OCI-LY3 (cell line): ENCODE data around the gene RSPH3.
A peak's percentile ranks its signal among the peaks of the same experiment; 100 is the strongest.
"Not testable (repeated sequence)": the region's sequence is repeated elsewhere in the genome, so short reads cannot be mapped to it uniquely, and the experiment has no call there.

Experiments
- H2AFZ ChIP-seq: fragments of 200-600, 300-600 bp; shearing (Covaris generic); 2 replicates; pipeline ENCODE4 v1.6.0; 2014; ENCODE audit warnings: antibody characterized with exemption, low read depth, low read length
- H3K27ac ChIP-seq: fragments of 200-600, 300-600 bp; sonication (generic); 2 replicates; pipeline ENCODE4 v1.5.1; 2014; ENCODE audit warnings: mild to moderate bottlenecking, low read length, moderate library complexity, mixed read lengths
- H3K27me3 ChIP-seq: fragments of 200-600, 300-600 bp; sonication (generic); 2 replicates; pipeline ENCODE4 v1.6.1; 2014; ENCODE audit warnings: low read depth, low read length, mixed read lengths
- H3K36me3 ChIP-seq: fragments of 200-600, 300-600 bp; sonication (generic); replicated peaks from 2 replicates; pipeline ENCODE3; 2014; ENCODE audit warnings: low read depth, low read length, mixed read lengths
- H3K4me1 ChIP-seq: fragments of 300-600, 200-600 bp; sonication (generic); 2 replicates; pipeline ENCODE4 v1.6.1; 2014; ENCODE audit warnings: low read length, mixed read lengths
- H3K4me2 ChIP-seq: fragments of 200-600, 300-600 bp; sonication (generic); 2 replicates; pipeline ENCODE4 v1.6.1; 2014; ENCODE audit warnings: low read length, mixed read lengths
- H3K4me3 ChIP-seq: fragments of 300-600, 200-600 bp; sonication (generic); 2 replicates; pipeline ENCODE4 v1.5.1; 2014; ENCODE audit warnings: antibody characterized with exemption, mild to moderate bottlenecking, low read length, moderate library complexity
- H3K79me2 ChIP-seq: fragments of 300-600, 200-600 bp; shearing (Covaris generic); 2 replicates; pipeline ENCODE4 v1.6.1; 2014; ENCODE audit warnings: mild to moderate bottlenecking, low read length, mixed read lengths
- H3K9ac ChIP-seq: fragments of 300-600, 200-600 bp; shearing (Covaris generic); 2 replicates; pipeline ENCODE4 v1.6.0; 2014; ENCODE audit warnings: mild to moderate bottlenecking, low read length, moderate library complexity
- H3K9me3 ChIP-seq: fragments of 200-600, 300-600 bp; shearing (Covaris generic); 2 replicates; pipeline ENCODE4 v1.6.1; 2014; ENCODE audit warnings: low read length, mixed read lengths; ENCODE audit not compliant: insufficient read depth
- H4K20me1 ChIP-seq: fragments of 200-600, 300-600 bp; sonication (generic); 2 replicates; pipeline ENCODE4 v1.6.1; 2016; ENCODE audit warnings: low read length, mixed read lengths; ENCODE audit not compliant: insufficient read depth
- EZH2phosphoT487 ChIP-seq: fragments of 200-600 bp; shearing (Covaris generic); IDR thresholded peaks from 2 replicates; pipeline ENCODE4 v1.6.1; 2018; ENCODE audit warnings: antibody characterized with exemption, mixed run types, low read depth
- TF ChIP-seq, protein P1 (sequence below): fragments of 200-600, 300-600 bp; sonication (generic); IDR thresholded peaks from 2 replicates; pipeline ENCODE4 v1.5.1; 2014; ENCODE audit warnings: antibody characterized with exemption, low read length, low read depth

The RSPH3 gene

DNA sequence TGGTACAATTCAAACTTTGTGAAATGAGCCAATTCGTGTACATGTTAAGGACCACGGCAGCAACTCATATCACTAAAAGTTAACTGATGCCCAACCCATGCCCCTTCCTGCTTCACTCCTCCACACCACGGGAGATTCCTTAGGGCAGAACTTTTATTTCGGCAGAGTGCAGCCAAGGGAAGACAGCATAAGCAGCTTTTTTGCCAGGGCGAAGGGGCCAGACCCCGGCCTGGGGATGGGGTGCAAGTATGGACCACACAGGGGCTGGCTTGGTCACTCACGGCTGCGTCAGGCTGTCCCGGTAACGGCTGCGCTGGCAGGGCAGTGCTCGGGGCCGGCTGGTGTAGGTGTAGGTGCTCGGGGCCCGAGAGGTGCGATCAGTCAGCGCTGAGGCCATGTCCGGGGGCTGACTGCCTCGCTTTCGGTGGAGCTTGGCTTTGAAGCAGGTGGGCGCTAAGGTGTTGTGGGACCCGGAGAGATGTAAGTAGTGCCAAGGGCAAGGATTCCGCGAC lies 792 bp downstream of the RSPH3 start:
- no peaks in the 10 kb centered on the region for H3K9me3 ChIP-seq
- no peaks in the 10 kb centered on the region for H3K79me2 ChIP-seq
- peaks cover 11% of the 10 kb centered on the region for H3K4me1 ChIP-seq
- peak overlapping the region; percentile 90 for H3K9ac ChIP-seq
- no peaks in the 10 kb centered on the region for H4K20me1 ChIP-seq
- H3K4me3 ChIP-seq, result peak overlapping the region; percentile 94
- no peaks in the 10 kb centered on the region for H3K36me3 ChIP-seq
- TF ChIP-seq, protein P1, sequence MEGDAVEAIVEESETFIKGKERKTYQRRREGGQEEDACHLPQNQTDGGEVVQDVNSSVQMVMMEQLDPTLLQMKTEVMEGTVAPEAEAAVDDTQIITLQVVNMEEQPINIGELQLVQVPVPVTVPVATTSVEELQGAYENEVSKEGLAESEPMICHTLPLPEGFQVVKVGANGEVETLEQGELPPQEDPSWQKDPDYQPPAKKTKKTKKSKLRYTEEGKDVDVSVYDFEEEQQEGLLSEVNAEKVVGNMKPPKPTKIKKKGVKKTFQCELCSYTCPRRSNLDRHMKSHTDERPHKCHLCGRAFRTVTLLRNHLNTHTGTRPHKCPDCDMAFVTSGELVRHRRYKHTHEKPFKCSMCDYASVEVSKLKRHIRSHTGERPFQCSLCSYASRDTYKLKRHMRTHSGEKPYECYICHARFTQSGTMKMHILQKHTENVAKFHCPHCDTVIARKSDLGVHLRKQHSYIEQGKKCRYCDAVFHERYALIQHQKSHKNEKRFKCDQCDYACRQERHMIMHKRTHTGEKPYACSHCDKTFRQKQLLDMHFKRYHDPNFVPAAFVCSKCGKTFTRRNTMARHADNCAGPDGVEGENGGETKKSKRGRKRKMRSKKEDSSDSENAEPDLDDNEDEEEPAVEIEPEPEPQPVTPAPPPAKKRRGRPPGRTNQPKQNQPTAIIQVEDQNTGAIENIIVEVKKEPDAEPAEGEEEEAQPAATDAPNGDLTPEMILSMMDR, result no peak
- no peaks in the 10 kb centered on the region for H3K27me3 ChIP-seq
- peak overlapping the region; percentile 93 for H2AFZ ChIP-seq
- H3K27ac ChIP-seq, result no peak overlapping the region
- peak overlapping the region; percentile 92 for H3K4me2 ChIP-seq

DNA sequence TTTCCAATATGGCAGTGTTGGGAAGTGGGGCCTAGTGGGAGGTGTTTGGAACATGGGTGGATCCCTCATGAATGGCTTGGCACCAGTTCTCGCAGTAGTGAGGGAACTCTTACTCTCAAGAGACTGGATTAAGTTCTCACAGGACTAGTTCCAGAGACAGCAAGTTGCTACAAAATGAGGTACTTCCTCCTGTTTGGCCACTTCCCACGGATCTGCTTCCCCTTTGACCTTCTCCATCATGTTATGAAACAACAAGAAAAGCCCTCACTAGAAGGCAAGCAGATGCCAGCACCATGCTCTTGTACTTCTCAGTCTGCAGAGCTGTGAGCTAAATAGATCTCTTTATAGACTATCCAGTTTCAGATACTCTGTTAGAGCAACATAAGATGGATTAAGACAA lies 3.1 kb downstream of the RSPH3 start:
- Histone ChIP-seq H3K27ac (no peak overlapping the region), H3K9me3 (no peaks in the 10 kb centered on the region), H3K27me3 (no peaks in the 10 kb centered on the region), H3K4me3 (no peak overlapping the region), H3K36me3 (no peaks in the 10 kb centered on the region), H3K9ac (no peak overlapping the region), H4K20me1 (no peaks in the 10 kb centered on the region), H3K4me2 (no peak overlapping the region), H2AFZ (no peak overlapping the region), H3K4me1 (peaks cover 11% of the 10 kb centered on the region), H3K79me2 (no peaks in the 10 kb centered on the region)
- TF ChIP-seq EZH2phosphoT487, result no peak
- TF ChIP-seq, protein P1, result no peak

DNA sequence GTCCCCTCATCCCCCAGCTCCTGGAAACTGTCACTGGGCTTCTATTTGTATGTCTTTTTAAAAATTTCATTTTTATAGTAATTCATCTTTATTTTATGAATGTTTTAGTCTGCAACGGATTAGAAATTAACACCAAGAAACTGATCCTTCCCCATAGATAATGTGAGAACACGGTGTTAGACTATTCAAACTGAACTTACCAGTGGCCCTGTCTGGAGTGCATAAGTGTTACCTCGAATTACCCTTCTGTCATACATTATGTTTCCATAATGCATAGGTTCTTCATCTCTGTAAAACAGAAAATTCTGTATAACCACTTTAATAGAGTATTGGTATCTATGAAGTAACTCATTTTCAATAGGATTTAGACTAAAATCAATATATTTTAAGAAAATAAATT lies 6.4 kb downstream of the RSPH3 start:
- no peaks in the 10 kb centered on the region for H3K79me2 ChIP-seq
- no peak for TF ChIP-seq EZH2phosphoT487
- TF ChIP-seq, protein P1, result no peak
- H3K36me3 ChIP-seq, result no peaks in the 10 kb centered on the region
- H3K4me2 ChIP-seq, result no peak overlapping the region
- no peaks in the 10 kb centered on the region for H3K9me3 ChIP-seq
- H2AFZ ChIP-seq, result no peak overlapping the region
- H3K4me1 ChIP-seq, result no peaks in the 10 kb centered on the region
- H3K27ac ChIP-seq, result no peak overlapping the region
- no peaks in the 10 kb centered on the region for H3K27me3 ChIP-seq
- H3K4me3 ChIP-seq, result no peak overlapping the region
- no peak overlapping the region for H3K9ac ChIP-seq
- H4K20me1 ChIP-seq, result no peaks in the 10 kb centered on the region

DNA sequence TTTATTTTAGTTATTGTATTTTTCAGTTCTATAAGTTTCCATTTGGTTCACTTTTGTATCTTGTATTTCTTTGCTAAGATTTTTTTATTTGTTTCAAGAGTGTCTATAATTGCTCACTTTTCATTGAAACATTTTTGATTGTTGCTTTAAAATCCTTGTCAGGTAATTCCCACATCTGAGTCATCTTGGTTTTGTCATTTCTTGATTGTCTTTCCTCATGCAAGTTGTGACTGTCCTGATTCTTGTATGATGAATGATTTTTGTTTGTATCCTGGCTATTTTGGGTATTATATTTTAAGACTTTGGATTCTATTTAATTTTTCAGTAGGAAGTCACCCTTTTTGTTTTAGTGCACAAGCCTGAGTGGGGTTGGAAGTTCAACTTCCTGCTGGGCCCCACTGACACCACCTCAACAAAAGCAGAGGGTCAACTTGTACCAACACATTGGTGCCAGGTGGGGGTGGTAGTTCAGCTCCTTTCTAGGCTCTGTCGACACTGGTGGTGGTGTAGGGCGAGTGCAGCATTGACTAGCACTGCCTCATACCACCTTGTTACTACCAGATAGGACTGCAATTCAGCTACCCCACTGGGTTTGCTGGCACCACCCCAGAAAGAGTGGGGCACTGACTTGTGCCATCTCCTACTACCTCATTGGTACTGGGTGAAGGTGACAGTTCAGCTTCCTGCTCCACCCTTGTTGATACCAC lies 8.8 kb downstream of the RSPH3 start:
- Histone ChIP-seq H3K9me3 (no peaks in the 10 kb centered on the region), H2AFZ (no peak overlapping the region), H3K36me3 (no peaks in the 10 kb centered on the region), H3K4me3 (no peak overlapping the region), H3K4me1 (no peaks in the 10 kb centered on the region), H3K27ac (no peak overlapping the region), H3K4me2 (no peak overlapping the region), H3K79me2 (no peaks in the 10 kb centered on the region), H4K20me1 (no peaks in the 10 kb centered on the region), H3K27me3 (no peaks in the 10 kb centered on the region), H3K9ac (no peak overlapping the region)
- no peak for TF ChIP-seq EZH2phosphoT487
- TF ChIP-seq, protein P1, result no peak

DNA sequence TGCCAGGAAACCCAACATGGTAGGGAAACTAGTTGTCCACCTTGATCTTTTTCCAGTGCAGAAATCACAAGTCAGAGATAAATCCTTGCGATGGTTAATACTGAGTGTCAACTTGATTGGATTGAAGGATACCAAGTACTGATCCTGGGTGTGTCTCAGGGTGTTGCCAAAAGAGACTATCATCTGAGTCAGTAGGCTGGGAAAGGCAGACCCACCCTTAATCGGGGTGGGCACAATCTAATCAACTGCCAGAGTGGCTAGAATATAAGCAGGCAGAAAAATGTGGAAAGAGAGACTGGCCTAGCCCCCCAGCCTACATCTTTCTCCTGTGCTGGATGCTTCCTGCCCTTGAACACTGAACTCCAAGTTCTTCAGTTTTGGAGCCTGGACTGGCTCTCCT lies 10.3 kb downstream of the RSPH3 start:
- not testable (repeated sequence) for H3K27me3 ChIP-seq, H3K4me2 ChIP-seq, H4K20me1 ChIP-seq, H3K4me1 ChIP-seq, H3K27ac ChIP-seq, H3K79me2 ChIP-seq, H3K9ac ChIP-seq, H3K36me3 ChIP-seq, H3K9me3 ChIP-seq, H2AFZ ChIP-seq, H3K4me3 ChIP-seq
